Peyer's patch (tissue), 4 donors: ENCODE data around the gene TRAPPC10. TPM values are rescaled to one million over a fixed set of nuclear protein-coding genes. Genes with fewer than 3 reads are reported as not detected.

ENCODE experiments used
- DNase-seq, 3 donors: peaks; one replicate each; pipeline ENCODE4 v3.0.0-alpha.2; 2017 to 2019
- H3K27ac ChIP-seq, 4 donors: fragments of 200-600 bp; sonication (generic); one replicate each; pipeline ENCODE4 v1.5.1; 2016 to 2019
- H3K27me3 ChIP-seq, 2 donors: fragments of 200-600 bp; sonication (generic); one replicate each; pipeline ENCODE4 v1.5.1; 2019
- H3K36me3 ChIP-seq, 3 donors: fragments of 200-600 bp; sonication (generic); one replicate each; pipeline ENCODE4 v1.5.1; 2016 to 2019
- H3K4me1 ChIP-seq, 4 donors: fragments of 200-600 bp; sonication (generic); one replicate each; pipeline ENCODE4 v1.5.1; 2016 to 2019
- H3K4me3 ChIP-seq, 4 donors: fragments of 200-600 bp; sonication (generic); 1 replicate in 3 of 4; 2 replicates in 1 of 4; pipeline ENCODE4 v1.5.1; 2016 to 2019; ENCODE audit warnings: mild to moderate bottlenecking in 1 of 4
- H3K9me3 ChIP-seq, 4 donors: fragments of 200-600 bp; sonication (generic); one replicate each; pipeline ENCODE4 v1.5.1; 2016 to 2019; ENCODE audit warnings: mild to moderate bottlenecking in 1 of 4
- CTCF ChIP-seq, 6 experiments: fragments of 450-650 bp in 4 of 6; fragments of 200-600 bp in 2 of 6; sonication (generic) in 1 of 6; IDR thresholded peaks; one replicate each; pipeline ENCODE4 v1.5.1; 2017 to 2019; ENCODE audit warnings: antibody characterized with exemption in 6 of 6, mild to moderate bottlenecking in 3 of 6, moderate library complexity in 1 of 6
- POLR2A ChIP-seq, 2 donors: fragments of 450-650 bp; IDR thresholded peaks; one replicate each; pipeline ENCODE4 v1.5.1; 2017; ENCODE audit warnings: antibody characterized with exemption in 2 of 2, mild to moderate bottlenecking in 2 of 2, moderate library complexity in 2 of 2
- total RNA-seq, 4 donors: library from RNA; depleted of rRNA; stranded (reverse); fragments of >200 nt; gene quantifications; one replicate each; pipeline ENCODE4 v1.1.0, GENCODE V29; 2016

Gene TRAPPC10
- total RNA-seq, 4 donors from 2014 or later, result 62.2 to 153 (median 93.0) TPM

- no peak overlapping the region for H3K27ac ChIP-seq
- H3K4me3 ChIP-seq, result no peak overlapping the region
- TF ChIP-seq CTCF (IDR thresholded peaks at IDR 0.05) (no peak), POLR2A (IDR thresholded peaks at IDR 0.05) (no peak)
- H3K4me1 ChIP-seq, result peaks cover 0 to 59% (median 11%) of the 10 kb centered on the region in 4 donors
- no peak for DNase-seq
- H3K9me3 ChIP-seq, result no peaks in the 10 kb centered on the region
- H3K36me3 ChIP-seq, result no peaks in the 10 kb centered on the region
- no peaks in the 10 kb centered on the region for H3K27me3 ChIP-seq
Measured at GRCh38 chr21:44020551-44020950, 8.4 kb downstream of the TRAPPC10 start.

- DNase-seq, result no peak
- Histone ChIP-seq H3K4me3 (no peak overlapping the region), H3K9me3 (no peaks in the 10 kb centered on the region), H3K36me3 (no peaks in the 10 kb centered on the region), H3K4me1 (peaks cover 0 to 58% (median 11%) of the 10 kb centered on the region in 4 donors), H3K27me3 (no peaks in the 10 kb centered on the region), H3K27ac (no peak overlapping the region)
- TF ChIP-seq CTCF (IDR thresholded peaks at IDR 0.05) (no peak), POLR2A (IDR thresholded peaks at IDR 0.05) (no peak)
Measured at GRCh38 chr21:44021064-44021463, 9.0 kb downstream of the TRAPPC10 start.

DNA sequence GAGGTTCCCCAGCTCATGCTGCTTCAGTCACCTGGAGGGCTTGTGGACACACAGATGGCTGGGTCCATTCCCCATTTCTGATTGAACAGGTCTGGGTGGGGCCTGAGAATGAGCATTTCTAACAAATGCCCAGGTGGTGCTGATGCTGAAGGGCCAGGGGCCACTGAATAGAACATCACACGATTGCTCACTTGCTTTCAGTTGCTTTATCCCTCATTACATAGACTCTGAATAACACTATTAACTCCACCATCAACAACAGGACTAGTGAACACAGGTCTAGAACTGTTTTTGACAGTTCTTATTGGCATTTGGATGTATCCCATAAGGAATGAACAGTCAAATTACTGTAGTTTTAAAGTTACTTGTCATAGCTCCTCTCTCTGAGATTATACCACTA is 12.1 kb downstream of the TRAPPC10 start:
- no peaks in the 10 kb centered on the region for H3K9me3 ChIP-seq
- DNase-seq, result no peak
- TF ChIP-seq CTCF (IDR thresholded peaks at IDR 0.05) (no peak), POLR2A (IDR thresholded peaks at IDR 0.05) (no peak)
- H3K4me1 ChIP-seq, result peaks cover 0 to 46% (median 8%) of the 10 kb centered on the region in 4 donors
- no peaks in the 10 kb centered on the region for H3K27me3 ChIP-seq
- H3K36me3 ChIP-seq, result no peaks in the 10 kb centered on the region
- H3K4me3 ChIP-seq, result no peak overlapping the region
- H3K27ac ChIP-seq, result no peak overlapping the region

- Histone ChIP-seq H3K9me3 (no peaks in the 10 kb centered on the region), H3K4me3 (no peak overlapping the region), H3K27me3 (no peaks in the 10 kb centered on the region), H3K27ac (peak overlapping the region in 2 of 4 donors; percentile 3 to 23), H3K4me1 (peaks cover 0 to 42% (median 8%) of the 10 kb centered on the region in 4 donors), H3K36me3 (no peaks in the 10 kb centered on the region)
- DNase-seq, result no peak
- TF ChIP-seq POLR2A (IDR thresholded peaks at IDR 0.05) (no peak), CTCF (IDR thresholded peaks at IDR 0.05) (no peak)
Measured at GRCh38 chr21:44024887-44025353, 12.8 kb downstream of the TRAPPC10 start.

GRCh38 chr21:44027607-44028286 is 15.6 kb downstream of the TRAPPC10 start:
- peaks cover 0 to 4% (median 0%) of the 10 kb centered on the region in 3 donors for H3K36me3 ChIP-seq
- DNase-seq, result no peak

More at GRCh38 chr21:44027607-44028286, 15.6 kb downstream of the TRAPPC10 start:
- TF ChIP-seq CTCF (IDR thresholded peaks at IDR 0.05), result no peak
- Histone ChIP-seq H3K27me3 (no peaks in the 10 kb centered on the region), H3K4me3 (no peak overlapping the region), H3K9me3 (no peaks in the 10 kb centered on the region), H3K27ac (no peak overlapping the region), H3K4me1 (peaks cover 0 to 27% (median 8%) of the 10 kb centered on the region in 4 donors)
